Neuron (in vitro differentiated cells): ENCODE measurements around the gene PCBP4.

ENCODE experiments used
- H2AFZ ChIP-seq: one replicate; pipeline ENCODE4 v1.6.1; 2013; ENCODE audit warnings: low read depth, mild to moderate bottlenecking, inconsistent platforms, low read length, moderate library complexity
- H3K27me3 ChIP-seq: one replicate; pipeline ENCODE4 v1.6.1; 2013; ENCODE audit warnings: low read length; ENCODE audit not compliant: insufficient read depth
- H3K36me3 ChIP-seq: one replicate; pipeline ENCODE4 v1.6.1; 2013; ENCODE audit warnings: low read length; ENCODE audit not compliant: insufficient read depth
- H3K4me1 ChIP-seq: one replicate; pipeline ENCODE4 v1.6.1; 2013; ENCODE audit warnings: low read length; ENCODE audit not compliant: insufficient read depth
- H3K4me3 ChIP-seq: 2 replicates; pipeline ENCODE4 v1.5.1; 2013; ENCODE audit warnings: mild to moderate bottlenecking, low read length, moderate library complexity
- H3K9me3 ChIP-seq: one replicate; pipeline ENCODE4 v1.6.1; 2013; ENCODE audit warnings: low read length

PCBP4 gene

GRCh38 chr3:51953445-51953844 lies 13.8 kb downstream of the PCBP4 start:
- Histone ChIP-seq H3K9me3 (no peaks in the 10 kb centered on the region), H3K27me3 (no peaks in the 10 kb centered on the region)

GRCh38 chr3:51950899-51951298 lies 16.4 kb downstream of the PCBP4 start:
- no peak overlapping the region for H3K4me3 ChIP-seq
- H3K27me3 ChIP-seq = no peaks in the 10 kb centered on the region
- H3K9me3 ChIP-seq = no peaks in the 10 kb centered on the region

More at GRCh38 chr3:51953445-51953844, 13.8 kb downstream of the PCBP4 start:
- Histone ChIP-seq H2AFZ (no peak overlapping the region), H3K36me3 (peaks cover 14% of the 10 kb centered on the region), H3K4me1 (peaks cover 11% of the 10 kb centered on the region), H3K4me3 (no peak overlapping the region)

GRCh38 chr3:51949121-51949520 lies 18.1 kb downstream of the PCBP4 start:
- H3K27me3 ChIP-seq = no peaks in the 10 kb centered on the region

More at GRCh38 chr3:51950899-51951298, 16.4 kb downstream of the PCBP4 start:
- Histone ChIP-seq H3K4me1 (peaks cover 11% of the 10 kb centered on the region), H3K36me3 (no peaks in the 10 kb centered on the region), H2AFZ (no peak overlapping the region)

GRCh38 chr3:51948016-51948580 lies 19.2 kb downstream of the PCBP4 start:
- Histone ChIP-seq H3K9me3 (no peaks in the 10 kb centered on the region), H3K27me3 (no peaks in the 10 kb centered on the region), H2AFZ (no peak overlapping the region), H3K4me3 (no peak overlapping the region), H3K4me1 (peaks cover 3% of the 10 kb centered on the region), H3K36me3 (no peaks in the 10 kb centered on the region)

More at GRCh38 chr3:51949121-51949520, 18.1 kb downstream of the PCBP4 start:
- no peak overlapping the region for H3K4me3 ChIP-seq
- no peak overlapping the region for H2AFZ ChIP-seq
- H3K36me3 ChIP-seq = no peaks in the 10 kb centered on the region
- no peaks in the 10 kb centered on the region for H3K9me3 ChIP-seq
- peaks cover 11% of the 10 kb centered on the region for H3K4me1 ChIP-seq

- Histone ChIP-seq H3K9me3 (no peaks in the 10 kb centered on the region), H3K27me3 (no peaks in the 10 kb centered on the region), H3K4me3 (no peak overlapping the region), H3K4me1 (peaks cover 3% of the 10 kb centered on the region), H3K36me3 (no peaks in the 10 kb centered on the region), H2AFZ (no peak overlapping the region)
Observed at GRCh38 chr3:51947215-51947900, 19.9 kb downstream of the PCBP4 start.

GRCh38 chr3:51946796-51947195 lies 20.5 kb downstream of the PCBP4 start:
- H3K27me3 ChIP-seq = no peaks in the 10 kb centered on the region
- peaks cover 5% of the 10 kb centered on the region for H3K4me1 ChIP-seq
- no peaks in the 10 kb centered on the region for H3K36me3 ChIP-seq
- H3K9me3 ChIP-seq = no peaks in the 10 kb centered on the region
- no peak overlapping the region for H2AFZ ChIP-seq
- H3K4me3 ChIP-seq = no peak overlapping the region

- no peak overlapping the region for H2AFZ ChIP-seq
- H3K36me3 ChIP-seq = no peaks in the 10 kb centered on the region
- no peaks in the 10 kb centered on the region for H3K9me3 ChIP-seq
- no peaks in the 10 kb centered on the region for H3K27me3 ChIP-seq
- H3K4me1 ChIP-seq = peaks cover 7% of the 10 kb centered on the region
- H3K4me3 ChIP-seq = no peak overlapping the region
Observed at GRCh38 chr3:51945926-51946705, 21.1 kb downstream of the PCBP4 start.

GRCh38 chr3:51945031-51945840 lies 22.0 kb downstream of the PCBP4 start:
- no peaks in the 10 kb centered on the region for H3K9me3 ChIP-seq
- no peak overlapping the region for H2AFZ ChIP-seq
- no peaks in the 10 kb centered on the region for H3K36me3 ChIP-seq
- H3K27me3 ChIP-seq = no peaks in the 10 kb centered on the region
- H3K4me1 ChIP-seq = peaks cover 16% of the 10 kb centered on the region
- H3K4me3 ChIP-seq = no peak overlapping the region

- Histone ChIP-seq H2AFZ (no peak overlapping the region), H3K4me3 (no peak overlapping the region), H3K9me3 (no peaks in the 10 kb centered on the region), H3K27me3 (no peaks in the 10 kb centered on the region), H3K4me1 (peaks cover 16% of the 10 kb centered on the region), H3K36me3 (no peaks in the 10 kb centered on the region)
Observed at GRCh38 chr3:51944451-51945021, 22.7 kb downstream of the PCBP4 start.

GRCh38 chr3:51943451-51944391 lies 23.5 kb downstream of the PCBP4 start:
- Histone ChIP-seq H3K27me3 (no peaks in the 10 kb centered on the region), H2AFZ (no peak overlapping the region), H3K4me1 (peaks cover 16% of the 10 kb centered on the region), H3K4me3 (no peak overlapping the region), H3K9me3 (no peaks in the 10 kb centered on the region), H3K36me3 (no peaks in the 10 kb centered on the region)

GRCh38 chr3:51942603-51943450 lies 24.4 kb downstream of the PCBP4 start:
- peak overlapping the region; percentile 55 for H2AFZ ChIP-seq
- H3K4me3 ChIP-seq = peak overlapping the region; percentile 27
- no peaks in the 10 kb centered on the region for H3K9me3 ChIP-seq
- H3K4me1 ChIP-seq = peaks cover 16% of the 10 kb centered on the region
- H3K27me3 ChIP-seq = no peaks in the 10 kb centered on the region
- peaks cover 8% of the 10 kb centered on the region for H3K36me3 ChIP-seq
